Pancreas (tissue), 10 donors: Measurements from ENCODE around the gene PRPF4. TPM values are rescaled to one million over a fixed set of nuclear protein-coding genes. Genes with fewer than 3 reads are reported as not detected.

ENCODE experiments used
- ATAC-seq, 4 donors: fragments of 200-7000 bp; cut with Tn5 transposase; one replicate each; pipeline versions ENCODE4 v1.8.0 to v1.9.1; 2020; ENCODE audit warnings: mild to moderate bottlenecking in 4 of 4, moderate library complexity in 4 of 4
- DNase-seq, 6 donors: peaks; one replicate each; pipeline ENCODE4 v3.0.0-alpha.2; 2020
- FAIRE-seq: peaks from 2 replicates; lab custom pipeline; 2012; peaks lifted over from hg19 to GRCh38; lab: Jason Lieb, UNC
- H3K27ac ChIP-seq, 4 donors: fragments of 200-600 bp; sonication (generic); 1 replicate in 3 of 4; 2 replicates in 1 of 4; pipeline versions ENCODE4 v1.5.0 to v1.8.0; 2020
- H3K27me3 ChIP-seq, 4 donors: fragments of 200-600 bp; one replicate each; pipeline ENCODE4 v1.8.0; 2021
- H3K36me3 ChIP-seq, 3 donors: fragments of 200-600 bp; sonication (generic) in 1 of 3; one replicate each; pipeline versions ENCODE4 v1.5.0 to v1.8.0; 2020 to 2021
- H3K4me1 ChIP-seq, 3 donors: fragments of 200-600 bp; one replicate each; pipeline ENCODE4 v1.8.0; 2021
- H3K4me3 ChIP-seq, 4 donors: fragments of 200-600 bp; sonication (generic) in 2 of 4; one replicate each; pipeline versions ENCODE4 v1.5.0 to v1.8.0; 2020 to 2021
- H3K9me3 ChIP-seq, 4 donors: fragments of 200-600 bp; one replicate each; pipeline ENCODE4 v1.8.0; 2021
- CTCF ChIP-seq, 4 donors: fragments of 200-600 bp; sonication (generic) in 3 of 4; IDR thresholded peaks; one replicate each; pipeline versions ENCODE4 v1.5.0 to v1.8.0; 2021; ENCODE audit warnings: antibody characterized with exemption in 4 of 4
- WGBS, 2 donors: extraction: QIAGEN DNeasy Blood & Tissue Kit; methylation state at CpG; one replicate each; pipeline ENCODE4 v1.1.7; 2013; 5-methylcytosine and 5-hydroxymethylcytosine counted together
- intact Hi-C, 3 donors: fragments of 100-400 bp; cut with DNase I; formaldehyde crosslinking; loops; one replicate each; pipeline versions ENCODE4 v1.11.1 to v1.14.2; 2022
- polyA plus RNA-seq, 2 donors: library from polyadenylated mRNA; stranded (reverse); fragments of 200-250 nt; gene quantifications; one replicate each; pipeline ENCODE4 v1.2.3, GENCODE V29; 2013
- total RNA-seq, 6 donors: library from RNA; stranded (reverse); fragmentation: NEBNext Ultra II Directional in 4 of 6; extraction: Animal tissue kit (Norgen Biotek cat#: 25700) in 4 of 6; gene quantifications; one replicate each; pipeline versions ENCODE4 v1.2.1 to v1.2.4, GENCODE V29; 2021 to 2023
- donor health status: healthy with polysubstance abuse.
- donor health status: DM: no; HTN: no; CAD: no; lungs with moderate emphysema.
- donor health status: DM: no; HTN: no; CAD: no.
- donor health status: control.
- donor health status: control.
- donor health status: Bipolar disorder and iron deficiency.
- donor health status: DM: yes; HTN: yes; CAD: no.
- donor health status: DM: no; HTN: no; CAD: no.
- donor health status: DM: no; HTN: no; CAD: no.
- donor health status: DM: yes; HTN: yes; CAD: no.

The PRPF4 gene
- total and polyA plus RNA-seq, 8 donors = 5.1 to 10.8 (median 8.4) TPM

GRCh38 chr9:113309204-113309813 is 33.9 kb downstream of the PRPF4 start:
- DNase-seq (peak in 2 of 6 donors; percentile 27 to 38), FAIRE-seq (peak; percentile 88), ATAC-seq (peak in 3 of 4 donors; percentile 82 to 88 (median 86))
- Histone ChIP-seq H3K4me1 (no peaks in the 10 kb centered on the region), H3K27me3 (no peaks in the 10 kb centered on the region), H3K9me3 (no peaks in the 10 kb centered on the region), H3K36me3 (no peaks in the 10 kb centered on the region), H3K27ac (no peak overlapping the region), H3K4me3 (no peak overlapping the region)
- 5 to 6% methylated on average over 2 of the region's 2 CpGs for WGBS, 2 donors
- intact Hi-C loops = loop anchor here in 2 of 3 donors (5.0 to 10.0 kb wide), 2 partner anchors 95 to 98 kb away; partner anchors contain the start of gene ALAD (in 1 of the 2)
- peak in 3 of 4 donors; percentile 35 to 42 (median 40) for TF ChIP-seq CTCF (IDR thresholded peaks at IDR 0.05)

- 32 to 34% methylated on average over 3 of the region's 3 CpGs for WGBS, 2 donors
- H3K4me3 ChIP-seq = no peak overlapping the region
- no peaks in the 10 kb centered on the region for H3K36me3 ChIP-seq
- ATAC-seq (no peak), FAIRE-seq (no peak), DNase-seq (no peak)
- intact Hi-C loops = loop anchor here in 1 of 3 donors (10.0 kb wide), 1 partner anchor 354 kb away; no protein-coding TSS in a partner anchor
- H3K27me3 ChIP-seq = no peaks in the 10 kb centered on the region
- no peaks in the 10 kb centered on the region for H3K4me1 ChIP-seq
- no peaks in the 10 kb centered on the region for H3K9me3 ChIP-seq
- H3K27ac ChIP-seq = no peak overlapping the region
- no peak for TF ChIP-seq CTCF (IDR thresholded peaks at IDR 0.05)
These were observed 35.1 kb downstream of the PRPF4 start for GRCh38 chr9:113310538-113310937.

- peaks cover 0 to 5% (median 0%) of the 10 kb centered on the region in 3 donors for H3K36me3 ChIP-seq
- H3K4me3 ChIP-seq = no peak overlapping the region
- TF ChIP-seq CTCF (IDR thresholded peaks at IDR 0.05) = no peak
- no peaks in the 10 kb centered on the region for H3K27me3 ChIP-seq
- no peak overlapping the region for H3K27ac ChIP-seq
- FAIRE-seq = no peak
- no peak for ATAC-seq
- no peaks in the 10 kb centered on the region for H3K4me1 ChIP-seq
- no peaks in the 10 kb centered on the region for H3K9me3 ChIP-seq
- intact Hi-C loops = loop anchor here in 1 of 3 donors (10.0 kb wide), 1 partner anchor 353 kb away; no protein-coding TSS in a partner anchor
- 78 to 90% methylated on average over 3 of the region's 3 CpGs for WGBS, 2 donors
- DNase-seq = no peak
These were observed 36.5 kb downstream of the PRPF4 start for GRCh38 chr9:113311961-113312360.

GRCh38 chr9:113313261-113313660 is 37.8 kb downstream of the PRPF4 start:
- no peaks in the 10 kb centered on the region for H3K27me3 ChIP-seq
- TF ChIP-seq CTCF (IDR thresholded peaks at IDR 0.05) = no peak
- H3K4me1 ChIP-seq = no peaks in the 10 kb centered on the region
- no peak overlapping the region for H3K27ac ChIP-seq
- no peak overlapping the region for H3K4me3 ChIP-seq
- 39 to 41% methylated on average over 5 of the region's 5 CpGs for WGBS, 2 donors
- ATAC-seq (no peak), FAIRE-seq (no peak), DNase-seq (no peak)
- H3K9me3 ChIP-seq = no peaks in the 10 kb centered on the region
- peaks cover 0 to 5% (median 0%) of the 10 kb centered on the region in 3 donors for H3K36me3 ChIP-seq
- intact Hi-C loops = loop anchor here in 1 of 3 donors (10.0 kb wide), 1 partner anchor 352 kb away; no protein-coding TSS in a partner anchor

- H3K4me1 ChIP-seq = no peaks in the 10 kb centered on the region
- no peak overlapping the region for H3K27ac ChIP-seq
- FAIRE-seq (no peak), DNase-seq (no peak), ATAC-seq (no peak)
- TF ChIP-seq CTCF (IDR thresholded peaks at IDR 0.05) = no peak
- no peak overlapping the region for H3K4me3 ChIP-seq
- H3K36me3 ChIP-seq = peaks cover 0 to 8% (median 0%) of the 10 kb centered on the region in 3 donors
- intact Hi-C loops = loop anchor here in 1 of 3 donors (10.0 kb wide), 1 partner anchor 350 kb away; no protein-coding TSS in a partner anchor
- no peaks in the 10 kb centered on the region for H3K27me3 ChIP-seq
- no peaks in the 10 kb centered on the region for H3K9me3 ChIP-seq
These were observed 39.8 kb downstream of the PRPF4 start for GRCh38 chr9:113315231-113315630.
